Endothelial cell (in vitro differentiated cells): ENCODE results near the gene ADAMTSL5. TPM values are rescaled to one million over a fixed set of nuclear protein-coding genes. Genes with fewer than 3 reads are reported as not detected.
A peak's percentile ranks its signal among the peaks of the same experiment; 100 is the strongest.

Experiments used
- DNase-seq: peaks from one replicate; pipeline ENCODE4 v3.0.0; 2021; ENCODE audit warnings: low spot score
- H3K27ac Mint-ChIP-seq: one replicate; pipeline ENCODE4 v1.8.0; 2021; ENCODE audit warnings: mixed read lengths, inconsistent platforms; ENCODE audit not compliant: unreplicated experiment
- H3K27me3 Mint-ChIP-seq: one replicate; pipeline ENCODE4 v1.8.0; 2021; ENCODE audit warnings: mild to moderate bottlenecking, moderate library complexity, mixed read lengths, inconsistent platforms; ENCODE audit not compliant: unreplicated experiment
- H3K36me3 Mint-ChIP-seq: one replicate; pipeline ENCODE4 v1.8.0; 2021; ENCODE audit warnings: mild to moderate bottlenecking, low read depth, mixed read lengths, inconsistent platforms; ENCODE audit not compliant: unreplicated experiment
- H3K4me1 Mint-ChIP-seq: one replicate; pipeline ENCODE4 v1.8.0; 2021; ENCODE audit warnings: mild to moderate bottlenecking, mixed read lengths, inconsistent platforms; ENCODE audit not compliant: unreplicated experiment
- H3K4me3 Mint-ChIP-seq: one replicate; pipeline ENCODE4 v1.8.0; 2021; ENCODE audit warnings: mild to moderate bottlenecking, mixed read lengths, inconsistent platforms; ENCODE audit not compliant: unreplicated experiment
- H3K9me3 Mint-ChIP-seq: one replicate; pipeline ENCODE4 v1.8.0; 2021; ENCODE audit warnings: mixed read lengths, inconsistent platforms; ENCODE audit not compliant: unreplicated experiment
- total RNA-seq: library from RNA; stranded (reverse); fragmentation: NEBNext Ultra II Directional; extraction: Animal tissue kit (Norgen Biotek cat#: 25700); gene quantifications from one replicate; pipeline ENCODE4 v1.2.1, GENCODE V29; 2021; ENCODE audit not compliant: unreplicated experiment
- TF ChIP-seq, protein P1 (sequence below): fragments of 200-600 bp; sonication (generic); IDR thresholded peaks from one replicate; pipeline ENCODE4 v1.5.0; 2021; ENCODE audit warnings: antibody characterized with exemption; ENCODE audit not compliant: unreplicated experiment

ADAMTSL5 gene
- total RNA-seq, 1 donor from 2014 or later, result 0.18 TPM

GRCh38 chr19:1508507-1508856, 4.3 kb downstream of the ADAMTSL5 start:
- TF ChIP-seq, protein P1, sequence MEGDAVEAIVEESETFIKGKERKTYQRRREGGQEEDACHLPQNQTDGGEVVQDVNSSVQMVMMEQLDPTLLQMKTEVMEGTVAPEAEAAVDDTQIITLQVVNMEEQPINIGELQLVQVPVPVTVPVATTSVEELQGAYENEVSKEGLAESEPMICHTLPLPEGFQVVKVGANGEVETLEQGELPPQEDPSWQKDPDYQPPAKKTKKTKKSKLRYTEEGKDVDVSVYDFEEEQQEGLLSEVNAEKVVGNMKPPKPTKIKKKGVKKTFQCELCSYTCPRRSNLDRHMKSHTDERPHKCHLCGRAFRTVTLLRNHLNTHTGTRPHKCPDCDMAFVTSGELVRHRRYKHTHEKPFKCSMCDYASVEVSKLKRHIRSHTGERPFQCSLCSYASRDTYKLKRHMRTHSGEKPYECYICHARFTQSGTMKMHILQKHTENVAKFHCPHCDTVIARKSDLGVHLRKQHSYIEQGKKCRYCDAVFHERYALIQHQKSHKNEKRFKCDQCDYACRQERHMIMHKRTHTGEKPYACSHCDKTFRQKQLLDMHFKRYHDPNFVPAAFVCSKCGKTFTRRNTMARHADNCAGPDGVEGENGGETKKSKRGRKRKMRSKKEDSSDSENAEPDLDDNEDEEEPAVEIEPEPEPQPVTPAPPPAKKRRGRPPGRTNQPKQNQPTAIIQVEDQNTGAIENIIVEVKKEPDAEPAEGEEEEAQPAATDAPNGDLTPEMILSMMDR, result no peak
- H3K27ac Mint-ChIP-seq, result peak overlapping the region; percentile 61
- peaks cover 3% of the 10 kb centered on the region for H3K36me3 Mint-ChIP-seq
- H3K9me3 Mint-ChIP-seq, result no peaks in the 10 kb centered on the region
- peaks cover 5% of the 10 kb centered on the region for H3K4me1 Mint-ChIP-seq
- no peak for DNase-seq
- H3K27me3 Mint-ChIP-seq, result peaks cover 7% of the 10 kb centered on the region
- no peak overlapping the region for H3K4me3 Mint-ChIP-seq

DNA sequence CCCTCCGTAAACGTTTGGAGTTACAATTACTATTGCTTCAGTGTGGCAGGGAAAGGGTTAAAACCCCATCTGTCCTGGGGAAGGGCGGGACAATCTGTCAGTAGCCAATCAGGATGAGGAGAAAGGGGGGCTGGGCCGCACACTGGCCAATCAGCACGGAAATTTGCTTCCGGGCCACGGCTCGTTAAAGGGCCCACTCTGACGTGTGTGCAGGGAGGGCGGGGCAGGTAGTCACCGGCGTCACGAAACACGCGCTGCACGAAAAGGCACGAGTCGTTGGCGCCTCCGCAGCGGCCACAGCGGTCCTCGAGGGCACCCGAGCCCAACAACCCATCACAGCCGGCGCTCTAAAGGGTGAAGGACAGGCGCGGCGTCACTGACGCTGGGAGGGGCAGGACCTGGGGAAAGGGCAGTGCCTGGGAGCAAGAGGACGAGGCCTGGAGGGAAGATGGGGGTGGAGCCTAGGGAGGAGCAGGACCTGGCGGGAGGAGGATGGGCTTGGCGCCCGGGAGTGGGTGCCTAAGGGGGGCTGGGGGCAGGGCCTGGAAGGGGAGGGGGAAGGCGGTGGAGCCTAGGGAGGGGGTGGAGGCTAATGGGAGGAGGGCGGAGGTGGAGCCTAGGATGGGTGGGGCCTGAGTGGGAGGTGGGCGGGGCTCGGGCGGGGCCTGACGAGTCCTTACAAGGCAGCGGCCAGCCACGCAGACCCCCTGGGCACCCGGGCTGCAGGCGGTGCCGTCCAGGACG, 4.9 kb downstream of the ADAMTSL5 start:
- peak overlapping the region; percentile 72 for H3K27ac Mint-ChIP-seq
- H3K4me3 Mint-ChIP-seq, result peak overlapping the region; percentile 77
- peaks cover 7% of the 10 kb centered on the region for H3K27me3 Mint-ChIP-seq

DNA sequence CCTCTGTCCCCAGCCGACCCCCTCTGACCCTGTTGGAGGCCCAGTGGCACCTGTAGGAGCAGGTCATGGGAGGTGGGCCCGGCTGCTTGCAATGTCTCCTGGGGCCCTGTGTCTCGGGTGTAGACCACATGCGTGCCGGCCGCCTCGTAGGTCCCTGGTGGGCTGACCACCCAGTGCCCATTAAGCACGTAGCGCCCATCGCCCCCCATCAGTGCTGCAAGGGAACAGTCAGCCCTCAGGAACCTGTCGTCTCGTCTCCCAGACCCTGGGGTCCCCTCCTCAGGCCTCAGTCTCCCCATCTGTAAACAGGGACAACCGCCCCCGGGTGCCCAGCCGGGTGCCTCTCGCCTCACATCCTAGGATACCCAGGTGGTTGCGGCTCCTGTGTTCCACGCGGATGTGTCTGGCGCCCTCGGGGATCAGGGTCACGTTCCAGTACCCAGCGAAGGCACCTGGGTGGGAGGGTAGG, 5.6 kb downstream of the ADAMTSL5 start:
- no peak for DNase-seq
- Mint-ChIP-seq H3K4me3 (no peak overlapping the region), H3K27ac (no peak overlapping the region), H3K27me3 (peaks cover 7% of the 10 kb centered on the region), H3K36me3 (peaks cover 3% of the 10 kb centered on the region), H3K4me1 (peaks cover 5% of the 10 kb centered on the region), H3K9me3 (no peaks in the 10 kb centered on the region)
- TF ChIP-seq, protein P1, result no peak

More for the DNA sequence above, 4.9 kb downstream of the ADAMTSL5 start:
- TF ChIP-seq, protein P1, result no peak
- H3K9me3 Mint-ChIP-seq, result no peaks in the 10 kb centered on the region
- H3K36me3 Mint-ChIP-seq, result peaks cover 3% of the 10 kb centered on the region
- H3K4me1 Mint-ChIP-seq, result peaks cover 5% of the 10 kb centered on the region
- peak; percentile 84 for DNase-seq

- peak overlapping the region; percentile 27 for H3K4me3 Mint-ChIP-seq
- H3K27ac Mint-ChIP-seq, result peak overlapping the region; percentile 31
- H3K9me3 Mint-ChIP-seq, result no peaks in the 10 kb centered on the region
These were observed 6.6 kb downstream of the ADAMTSL5 start for GRCh38 chr19:1505991-1506881.

More at GRCh38 chr19:1505991-1506881, 6.6 kb downstream of the ADAMTSL5 start:
- Mint-ChIP-seq H3K27me3 (peaks cover 6% of the 10 kb centered on the region), H3K4me1 (peaks cover 5% of the 10 kb centered on the region), H3K36me3 (peaks cover 3% of the 10 kb centered on the region)
- no peak for DNase-seq
- TF ChIP-seq, protein P1, result no peak
